Loucy (cell line): ENCODE measurements around the gene ABCB10.

Experiments used
- H2AFZ ChIP-seq: fragments of 200-600 bp; sonication (generic); 2 replicates; pipeline ENCODE4 v1.6.0; 2016; ENCODE audit warnings: antibody characterized with exemption, mild to moderate bottlenecking, low read length, moderate library complexity
- H3F3A ChIP-seq: fragments of 200-600 bp; 2 replicates; pipeline ENCODE4 v1.6.0; 2016; ENCODE audit warnings: antibody characterized with exemption, low read depth, mild to moderate bottlenecking
- H3K27me3 ChIP-seq: fragments of 200-600 bp; sonication (generic); 2 replicates; pipeline ENCODE4 v1.6.1; 2014; ENCODE audit warnings: low read length, mild to moderate bottlenecking; ENCODE audit not compliant: insufficient read depth, poor library complexity, severe bottlenecking
- H3K36me3 ChIP-seq: fragments of 200-600 bp; sonication (generic); 2 replicates; pipeline ENCODE4 v1.6.1; 2016; ENCODE audit warnings: low read length; ENCODE audit not compliant: insufficient read depth
- H3K4me1 ChIP-seq: fragments of 200-600 bp; sonication (generic); 2 replicates; pipeline ENCODE4 v1.5.1; 2014; ENCODE audit warnings: low read length, mild to moderate bottlenecking; ENCODE audit not compliant: insufficient read depth, poor library complexity, severe bottlenecking
- H3K4me2 ChIP-seq: fragments of 200-600 bp; sonication (generic); 2 replicates; pipeline ENCODE4 v1.6.0; 2014; ENCODE audit warnings: antibody characterized with exemption, low read length, low read depth, mild to moderate bottlenecking; ENCODE audit not compliant: poor library complexity, severe bottlenecking
- H3K4me3 ChIP-seq: fragments of 200-600 bp; sonication (generic); 2 replicates; pipeline ENCODE4 v1.5.1; 2014; ENCODE audit warnings: low read length, mild to moderate bottlenecking, mixed read lengths; ENCODE audit not compliant: poor library complexity, severe bottlenecking
- H3K79me2 ChIP-seq: fragments of 200-600 bp; sonication (generic); 2 replicates; pipeline ENCODE4 v1.6.1; 2014; ENCODE audit warnings: low read length; ENCODE audit not compliant: insufficient read depth
- H3K9ac ChIP-seq: fragments of 200-600 bp; sonication (generic); 2 replicates; pipeline ENCODE4 v1.6.0; 2014; ENCODE audit warnings: mild to moderate bottlenecking, low read depth, low read length, moderate library complexity; ENCODE audit not compliant: poor library complexity, severe bottlenecking
- H3K9me2 ChIP-seq: fragments of 200-600 bp; sonication (generic); replicated peaks from 2 replicates; pipeline ENCODE4 v1.6.1; 2016; ENCODE audit warnings: low read depth, low read length, mixed read lengths
- H3K9me3 ChIP-seq: fragments of 200-600 bp; sonication (generic); 2 replicates; pipeline ENCODE4 v1.6.1; 2014; ENCODE audit warnings: mild to moderate bottlenecking, antibody characterized with exemption, low read length, low read depth; ENCODE audit not compliant: insufficient read depth
- H4K20me1 ChIP-seq: fragments of 200-600 bp; sonication (generic); 2 replicates; pipeline ENCODE4 v1.6.0; 2014; ENCODE audit warnings: antibody characterized with exemption, low read length, mild to moderate bottlenecking; ENCODE audit not compliant: insufficient read depth, poor library complexity, severe bottlenecking
- EZH2phosphoT487 ChIP-seq: fragments of 200-600 bp; IDR thresholded peaks from 2 replicates; pipeline ENCODE4 v1.6.1; 2018; ENCODE audit warnings: antibody characterized with exemption, mild to moderate bottlenecking, moderate library complexity, borderline replicate concordance
- TF ChIP-seq, protein P1 (sequence below): fragments of 200-600 bp; sonication (generic); conservative IDR thresholded peaks from 2 replicates; pipeline ENCODE4 v1.5.1; 2014; ENCODE audit warnings: mild to moderate bottlenecking, antibody characterized with exemption, low read length

Gene ABCB10

DNA sequence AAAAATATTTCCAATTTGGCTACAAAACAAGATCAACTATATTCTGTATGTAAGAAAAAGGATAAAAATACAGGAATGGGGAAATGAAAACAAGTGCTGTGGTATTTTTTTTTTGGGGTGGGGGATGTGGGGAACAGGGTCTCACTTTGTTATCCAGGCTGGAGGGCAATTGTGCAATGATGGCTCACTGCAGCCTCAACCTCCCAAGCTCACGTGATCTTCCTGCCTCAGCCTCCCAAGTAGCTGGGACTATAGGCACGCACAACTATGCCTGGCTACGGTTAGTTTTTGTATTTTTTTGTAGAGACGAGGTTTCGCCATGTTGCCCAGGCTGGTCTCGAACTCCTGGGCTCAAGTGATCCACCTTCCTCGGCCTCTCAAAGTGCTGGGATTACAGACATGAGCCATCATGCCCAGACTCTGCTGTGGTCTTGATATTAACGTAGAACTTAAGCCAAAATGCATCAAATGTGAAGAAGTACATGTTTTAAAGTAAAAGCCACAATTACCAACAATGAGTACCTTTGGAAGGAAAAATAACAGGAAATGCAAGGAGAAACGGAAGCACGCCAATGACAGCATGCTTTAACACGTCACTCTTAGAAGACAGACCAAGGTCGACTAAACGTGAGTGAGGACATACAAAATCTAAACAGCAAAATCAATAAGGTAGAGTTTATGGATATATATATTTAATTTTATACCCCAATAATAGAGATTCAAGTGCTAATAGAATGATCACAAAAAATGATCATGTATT lies 8.8 kb upstream of the ABCB10 start:
- H2AFZ ChIP-seq = no peak overlapping the region
- no peaks in the 10 kb centered on the region for H3K79me2 ChIP-seq
- no peak overlapping the region for H3K4me2 ChIP-seq
- H3K4me3 ChIP-seq = no peak overlapping the region
- H3K36me3 ChIP-seq = no peaks in the 10 kb centered on the region
- no peaks in the 10 kb centered on the region for H3K9me2 ChIP-seq
- no peak overlapping the region for H3K9ac ChIP-seq
- no peaks in the 10 kb centered on the region for H4K20me1 ChIP-seq
- no peaks in the 10 kb centered on the region for H3K9me3 ChIP-seq
- TF ChIP-seq, protein P1, sequence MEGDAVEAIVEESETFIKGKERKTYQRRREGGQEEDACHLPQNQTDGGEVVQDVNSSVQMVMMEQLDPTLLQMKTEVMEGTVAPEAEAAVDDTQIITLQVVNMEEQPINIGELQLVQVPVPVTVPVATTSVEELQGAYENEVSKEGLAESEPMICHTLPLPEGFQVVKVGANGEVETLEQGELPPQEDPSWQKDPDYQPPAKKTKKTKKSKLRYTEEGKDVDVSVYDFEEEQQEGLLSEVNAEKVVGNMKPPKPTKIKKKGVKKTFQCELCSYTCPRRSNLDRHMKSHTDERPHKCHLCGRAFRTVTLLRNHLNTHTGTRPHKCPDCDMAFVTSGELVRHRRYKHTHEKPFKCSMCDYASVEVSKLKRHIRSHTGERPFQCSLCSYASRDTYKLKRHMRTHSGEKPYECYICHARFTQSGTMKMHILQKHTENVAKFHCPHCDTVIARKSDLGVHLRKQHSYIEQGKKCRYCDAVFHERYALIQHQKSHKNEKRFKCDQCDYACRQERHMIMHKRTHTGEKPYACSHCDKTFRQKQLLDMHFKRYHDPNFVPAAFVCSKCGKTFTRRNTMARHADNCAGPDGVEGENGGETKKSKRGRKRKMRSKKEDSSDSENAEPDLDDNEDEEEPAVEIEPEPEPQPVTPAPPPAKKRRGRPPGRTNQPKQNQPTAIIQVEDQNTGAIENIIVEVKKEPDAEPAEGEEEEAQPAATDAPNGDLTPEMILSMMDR = no peak
- no peak for TF ChIP-seq EZH2phosphoT487
- no peaks in the 10 kb centered on the region for H3K27me3 ChIP-seq
- no peaks in the 10 kb centered on the region for H3K4me1 ChIP-seq
- no peaks in the 10 kb centered on the region for H3F3A ChIP-seq

DNA sequence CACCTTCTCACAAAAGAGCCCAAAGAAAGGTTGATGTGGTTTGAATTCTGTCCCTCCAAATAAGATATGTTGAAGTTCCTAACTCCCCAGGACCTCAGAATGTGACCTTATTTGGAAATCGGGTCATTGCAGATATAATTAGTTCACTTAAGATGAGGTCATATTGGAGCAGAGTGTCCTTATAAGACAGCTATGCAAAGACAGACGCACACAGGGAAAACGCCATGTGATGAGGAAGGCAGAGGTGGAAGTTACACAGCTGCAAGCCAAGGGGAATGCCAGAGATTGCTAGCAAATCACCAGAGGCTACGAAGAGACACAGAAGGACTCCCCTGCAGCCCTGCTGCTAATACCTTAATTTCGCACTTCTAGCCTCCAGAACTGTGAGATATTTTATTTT lies 5.2 kb upstream of the ABCB10 start:
- H3K79me2 ChIP-seq = no peaks in the 10 kb centered on the region
- H2AFZ ChIP-seq = no peak overlapping the region
- no peaks in the 10 kb centered on the region for H3F3A ChIP-seq
- H4K20me1 ChIP-seq = no peaks in the 10 kb centered on the region
- no peaks in the 10 kb centered on the region for H3K36me3 ChIP-seq
- no peak overlapping the region for H3K4me2 ChIP-seq
- H3K4me3 ChIP-seq = no peak overlapping the region
- no peak overlapping the region for H3K9ac ChIP-seq
- no peaks in the 10 kb centered on the region for H3K4me1 ChIP-seq
- TF ChIP-seq, protein P1 = no peak
- TF ChIP-seq EZH2phosphoT487 = no peak
- H3K9me3 ChIP-seq = no peaks in the 10 kb centered on the region
- H3K9me2 ChIP-seq = no peaks in the 10 kb centered on the region
- no peaks in the 10 kb centered on the region for H3K27me3 ChIP-seq

DNA sequence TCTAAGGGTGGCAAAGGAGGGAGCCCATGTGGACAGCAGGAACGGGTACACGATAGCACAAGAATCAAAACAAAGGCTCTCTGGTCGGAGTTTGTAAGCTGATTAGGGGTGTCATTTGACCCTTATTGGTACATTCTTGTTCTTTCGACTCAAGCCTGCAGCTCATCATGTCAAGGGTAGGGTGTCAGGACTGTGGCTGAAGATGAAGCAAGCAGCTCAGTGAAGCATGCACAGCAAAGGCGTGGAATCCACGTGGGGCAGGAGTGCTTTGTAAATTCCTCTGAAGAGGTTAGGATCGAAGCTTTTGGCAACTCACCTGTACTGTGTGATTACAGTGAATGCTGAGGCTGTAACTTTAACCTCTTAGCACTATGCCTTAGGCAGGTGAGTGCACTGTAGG lies 4.7 kb upstream of the ABCB10 start:
- Histone ChIP-seq H3K27me3 (no peaks in the 10 kb centered on the region), H4K20me1 (no peaks in the 10 kb centered on the region), H3K79me2 (no peaks in the 10 kb centered on the region), H3F3A (no peaks in the 10 kb centered on the region), H3K4me1 (no peaks in the 10 kb centered on the region), H3K4me3 (no peak overlapping the region), H3K4me2 (no peak overlapping the region), H2AFZ (no peak overlapping the region), H3K9ac (no peak overlapping the region), H3K9me3 (no peaks in the 10 kb centered on the region), H3K9me2 (no peaks in the 10 kb centered on the region), H3K36me3 (no peaks in the 10 kb centered on the region)
- TF ChIP-seq, protein P1 = no peak
- no peak for TF ChIP-seq EZH2phosphoT487
